IMR-90 (cell line): ENCODE data around the gene GPC6. TPM values are rescaled to one million over a fixed set of nuclear protein-coding genes. Genes with fewer than 3 reads are reported as not detected.

Experiments used
- ATAC-seq: fragments of 200-7000 bp; cut with Tn5 transposase; 2 replicates; pipeline ENCODE4 v1.9.1; 2020; ENCODE audit warnings: low read depth, mild to moderate bottlenecking, moderate library complexity
- BruUV-seq: library from RNA; stranded (reverse); fragments of 400-500 nt; replicated peaks from 2 replicates; lab custom pipeline; 2021; lab: Mats Ljungman, UMichigan
- CTCF ChIA-PET: fragments of 300-600 bp; formaldehyde crosslinking; extraction: SDS; loops from one replicate; lab custom pipeline; 2021; ENCODE audit warnings: antibody characterized with exemption; lab: Yijun Ruan, JAX
- POLR2A ChIA-PET: fragments of 300-600 bp; sonication (Branson Sonifier 250); formaldehyde crosslinking; loops from one replicate; lab custom pipeline; 2022; ENCODE audit warnings: antibody characterized with exemption; ENCODE audit not compliant: unreplicated experiment; lab: Charles Lee
- DNase-seq: peaks from one replicate; pipeline ENCODE4 v3.0.0; 2013
- H2AFZ ChIP-seq: replicated peaks from 2 replicates; pipeline ENCODE3; 2013; ENCODE audit warnings: low read length, mild to moderate bottlenecking; ENCODE audit not compliant: poor library complexity
- H2AK5ac ChIP-seq: 2 replicates; pipeline ENCODE4 v1.6.1; 2013; ENCODE audit warnings: low read depth, low read length, inconsistent platforms
- H2AK9ac ChIP-seq: replicated peaks from 2 replicates; pipeline ENCODE3; 2013; ENCODE audit warnings: mild to moderate bottlenecking, low read depth, low read length, moderate library complexity; ENCODE audit not compliant: poor library complexity
- H2BK120ac ChIP-seq: 2 replicates; pipeline ENCODE4 v1.6.1; 2013; ENCODE audit warnings: low read depth, low read length, inconsistent platforms
- H2BK15ac ChIP-seq: 3 replicates; pipeline ENCODE4 v1.6.1; 2013; ENCODE audit warnings: low read depth, low read length, inconsistent platforms
- H2BK20ac ChIP-seq: 2 replicates; pipeline ENCODE4 v1.6.1; 2013; ENCODE audit warnings: low read depth, mild to moderate bottlenecking, inconsistent platforms, low read length, moderate library complexity
- H2BK5ac ChIP-seq: 2 replicates; pipeline ENCODE4 v1.6.1; 2013; ENCODE audit warnings: mild to moderate bottlenecking, low read depth, low read length, inconsistent platforms; ENCODE audit not compliant: poor library complexity, severe bottlenecking
- H3K14ac ChIP-seq: replicated peaks from 2 replicates; pipeline ENCODE4 v1.6.1; 2013; ENCODE audit warnings: low read depth, low read length, inconsistent platforms
- H3K18ac ChIP-seq: 2 replicates; pipeline ENCODE4 v1.6.1; 2013; ENCODE audit warnings: low read depth, low read length, control low read depth
- H3K23ac ChIP-seq: 2 replicates; pipeline ENCODE4 v1.6.1; 2013; ENCODE audit warnings: low read depth, low read length, inconsistent platforms
- H3K27ac ChIP-seq: 2 replicates; pipeline ENCODE4 v1.5.1; 2013; ENCODE audit warnings: mild to moderate bottlenecking, control low read depth, low read length; ENCODE audit not compliant: insufficient read depth
- H3K27me3 ChIP-seq: 2 replicates; pipeline ENCODE4 v1.6.1; 2013; ENCODE audit warnings: low read length; ENCODE audit not compliant: control insufficient read depth, insufficient read depth
- H3K36me3 ChIP-seq: 2 replicates; pipeline ENCODE4 v1.6.1; 2013; ENCODE audit warnings: low read length, mixed read lengths; ENCODE audit not compliant: control insufficient read depth, insufficient read depth
- H3K4ac ChIP-seq: 2 replicates; pipeline ENCODE4 v1.6.1; 2013; ENCODE audit warnings: low read depth, low read length, inconsistent platforms
- H3K4me1 ChIP-seq: 2 replicates; pipeline ENCODE4 v1.6.1; 2013; ENCODE audit warnings: low read length, mixed read lengths; ENCODE audit not compliant: control insufficient read depth, insufficient read depth
- H3K4me2 ChIP-seq: 2 replicates; pipeline ENCODE4 v1.6.1; 2013; ENCODE audit warnings: low read depth, mild to moderate bottlenecking, control low read depth, low read length, moderate library complexity
- H3K4me3 ChIP-seq: 2 replicates; pipeline ENCODE4 v1.5.1; 2013; ENCODE audit warnings: low read depth, mild to moderate bottlenecking, control low read depth, low read length, moderate library complexity; ENCODE audit not compliant: insufficient read depth
- H3K56ac ChIP-seq: 2 replicates; pipeline ENCODE4 v1.6.1; 2013; ENCODE audit warnings: low read length, inconsistent platforms; ENCODE audit not compliant: insufficient read depth; ENCODE audit errors: extremely low read depth
- H3K79me1 ChIP-seq, 2 experiments: 2 replicates each; pipeline ENCODE4 v1.6.1; 2013; ENCODE audit warnings: low read length in 2 of 2, inconsistent platforms in 1 of 2, low read depth in 1 of 2
- H3K9ac ChIP-seq: 2 replicates; pipeline ENCODE4 v1.6.1; 2013; ENCODE audit warnings: low read depth, low read length, control low read depth
- H3K9me1 ChIP-seq: 2 replicates; pipeline ENCODE4 v1.6.1; 2013; ENCODE audit warnings: low read length, inconsistent platforms; ENCODE audit not compliant: insufficient read depth
- H3K9me3 ChIP-seq: 2 replicates; pipeline ENCODE4 v1.6.1; 2013; ENCODE audit warnings: low read length; ENCODE audit not compliant: control insufficient read depth, insufficient read depth
- H4K20me1 ChIP-seq: 2 replicates; pipeline ENCODE4 v1.6.1; 2013; ENCODE audit warnings: low read length, inconsistent platforms; ENCODE audit not compliant: insufficient read depth
- H4K5ac ChIP-seq: 2 replicates; pipeline ENCODE4 v1.6.1; 2013; ENCODE audit warnings: mild to moderate bottlenecking, low read depth, low read length, control low read depth
- H4K8ac ChIP-seq, 2 experiments: 2 replicates each; pipeline ENCODE4 v1.6.1; 2013; ENCODE audit warnings: low read depth in 2 of 2, low read length in 2 of 2, control low read depth in 1 of 2, inconsistent platforms in 1 of 2
- H4K91ac ChIP-seq: 2 replicates; pipeline ENCODE4 v1.6.1; 2013; ENCODE audit warnings: low read depth, low read length, inconsistent platforms; ENCODE audit not compliant: insufficient read depth
- BHLHE40 ChIP-seq: fragments of 150-350 bp; IDR thresholded peaks from 2 replicates; pipeline ENCODE4 v1.6.1; 2016; ENCODE audit warnings: mild to moderate bottlenecking, low read depth, low read length
- CHD1 ChIP-seq: IDR thresholded peaks from 2 replicates; pipeline ENCODE4 v1.6.1; 2012; ENCODE audit warnings: low read depth, low read length, improper control_type of control experiment
- CTCF ChIP-seq: conservative IDR thresholded peaks from 2 replicates; pipeline ENCODE4 v1.5.1; 2012; ENCODE audit warnings: mild to moderate bottlenecking, low read depth, low read length, improper control_type of control experiment
- FOS ChIP-seq: fragments of 150-350 bp; IDR thresholded peaks from 2 replicates; pipeline ENCODE4 v1.6.1; 2016; ENCODE audit warnings: low read depth, low read length
- NFE2L2 ChIP-seq: fragments of 150-350 bp; IDR thresholded peaks from 2 replicates; pipeline ENCODE4 v1.6.1; 2016; ENCODE audit warnings: low read depth, mild to moderate bottlenecking, low read length
- RAD21 ChIP-seq: IDR thresholded peaks from 2 replicates; pipeline ENCODE4 v1.6.1; 2012; ENCODE audit warnings: low read length, improper control_type of control experiment
- RFX5 ChIP-seq: IDR thresholded peaks from 2 replicates; pipeline ENCODE4 v1.8.0; 2012; ENCODE audit warnings: low read depth, mild to moderate bottlenecking, low read length, moderate library complexity
- SMC3 ChIP-seq: fragments of 150-350 bp; IDR thresholded peaks from 2 replicates; pipeline ENCODE4 v1.6.1; 2016; ENCODE audit warnings: low read depth, mild to moderate bottlenecking, antibody characterized with exemption, low read length, moderate library complexity
- WGBS, 2 experiments: methylation state at CpG; one replicate each; pipeline versions ENCODE4 v1.1.5 to v1.1.7; 2013; ENCODE audit warnings: missing lambda C conversion rate in 2 of 2; ENCODE audit not compliant: insufficient read length in 1 of 2; ENCODE audit errors: extremely low coverage in 2 of 2; 5-methylcytosine and 5-hydroxymethylcytosine counted together
- dilution Hi-C: fragments of 300-500 bp; cut with HindIII; formaldehyde crosslinking; loops from one replicate; pipeline ENCODE4 v1.14.3; 2018; ENCODE audit warnings: low sequenced_read_pairs; ENCODE audit not compliant: unreplicated experiment
- in situ Hi-C: fragments of 300-500 bp; cut with MboI; formaldehyde crosslinking; loops from 3 replicates; pipeline ENCODE4 v1.14.3; 2019; ENCODE audit warnings: low sequenced_read_pairs, inconsistent platforms, mixed read lengths
- intact Hi-C: fragments of 100-400 bp; cut with micrococcal nuclease; formaldehyde crosslinking; loops from 2 replicates; pipeline ENCODE4 v1.10.0; 2022
- polyA plus RNA-seq, 3 experiments: library from polyadenylated mRNA; depleted of rRNA; stranded (reverse); fragments of >200 nt; gene quantifications; 2 replicates each; pipeline ENCODE4 v1.2.3, GENCODE V29; 2012; ENCODE audit warnings: low replicate concordance in 1 of 3
- total RNA-seq: library from RNA; depleted of rRNA; stranded (reverse); fragments of >200 nt; gene quantifications from 2 replicates; pipeline ENCODE4 v1.2.3, GENCODE V29; 2012
- TF ChIP-seq, protein P1 (sequence below): fragments of 150-350 bp; IDR thresholded peaks from 2 replicates; pipeline ENCODE4 v1.6.1; 2017; ENCODE audit warnings: mild to moderate bottlenecking, antibody characterized with exemption, low read length, low read depth
- TF ChIP-seq, protein P2 (sequence below): fragments of 150-350 bp; IDR thresholded peaks from 2 replicates; pipeline ENCODE4 v1.6.1; 2016; ENCODE audit warnings: low read depth, mild to moderate bottlenecking, low read length, moderate library complexity, borderline replicate concordance

The GPC6 gene
- total and polyA plus RNA-seq, 2 of the 4 experiments (the other 2 are of a cell fraction): 14.9 to 39.4 TPM

- Histone ChIP-seq H2BK20ac (no peak overlapping the region), H3K27me3 (no peaks in the 10 kb centered on the region), H3K4me1 (peaks cover 5% of the 10 kb centered on the region), H3K36me3 (no peaks in the 10 kb centered on the region), H3K14ac (no peak overlapping the region), H3K18ac (no peak overlapping the region; the same call in 1 of the 2 replicates), H3K4me3 (no peak overlapping the region), H2BK15ac (no peak overlapping the region), H3K27ac (no peak overlapping the region), H3K9ac (no peak overlapping the region), H4K20me1 (no peaks in the 10 kb centered on the region), H3K4ac (no peak overlapping the region), H2AK5ac (no peak overlapping the region), H3K9me1 (no peaks in the 10 kb centered on the region), H3K4me2 (no peak overlapping the region), H3K23ac (no peak overlapping the region), H2AFZ (no peak overlapping the region), H2AK9ac (no peak overlapping the region), H4K8ac (no peak overlapping the region), H2BK5ac (no peak overlapping the region), H4K91ac (no peak overlapping the region), H4K5ac (no peak overlapping the region), H2BK120ac (no peak overlapping the region), H3K56ac (no peak overlapping the region), H3K9me3 (no peaks in the 10 kb centered on the region), H3K79me1 (no peaks in the 10 kb centered on the region; a peak in 1 of 4 replicates)
- intact Hi-C loops (loop anchor here (5.0 kb wide), 1 partner anchor 51 kb away; no protein-coding TSS in a partner anchor), in situ Hi-C loops (no loop called here), dilution Hi-C loops (no loop called here)
- no peak for ATAC-seq
- TF ChIP-seq, protein P1, sequence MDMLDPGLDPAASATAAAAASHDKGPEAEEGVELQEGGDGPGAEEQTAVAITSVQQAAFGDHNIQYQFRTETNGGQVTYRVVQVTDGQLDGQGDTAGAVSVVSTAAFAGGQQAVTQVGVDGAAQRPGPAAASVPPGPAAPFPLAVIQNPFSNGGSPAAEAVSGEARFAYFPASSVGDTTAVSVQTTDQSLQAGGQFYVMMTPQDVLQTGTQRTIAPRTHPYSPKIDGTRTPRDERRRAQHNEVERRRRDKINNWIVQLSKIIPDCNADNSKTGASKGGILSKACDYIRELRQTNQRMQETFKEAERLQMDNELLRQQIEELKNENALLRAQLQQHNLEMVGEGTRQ: no peak
- TF ChIP-seq SMC3 (no peak), RFX5 (no peak), CTCF (no peak), CHD1 (no peak), BHLHE40 (no peak), NFE2L2 (no peak), RAD21 (no peak), FOS (no peak)
- TF ChIP-seq, protein P2, sequence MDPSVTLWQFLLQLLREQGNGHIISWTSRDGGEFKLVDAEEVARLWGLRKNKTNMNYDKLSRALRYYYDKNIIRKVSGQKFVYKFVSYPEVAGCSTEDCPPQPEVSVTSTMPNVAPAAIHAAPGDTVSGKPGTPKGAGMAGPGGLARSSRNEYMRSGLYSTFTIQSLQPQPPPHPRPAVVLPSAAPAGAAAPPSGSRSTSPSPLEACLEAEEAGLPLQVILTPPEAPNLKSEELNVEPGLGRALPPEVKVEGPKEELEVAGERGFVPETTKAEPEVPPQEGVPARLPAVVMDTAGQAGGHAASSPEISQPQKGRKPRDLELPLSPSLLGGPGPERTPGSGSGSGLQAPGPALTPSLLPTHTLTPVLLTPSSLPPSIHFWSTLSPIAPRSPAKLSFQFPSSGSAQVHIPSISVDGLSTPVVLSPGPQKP: no peak
- POLR2A ChIA-PET: no interaction called here
- no TSS peak for BruUV-seq
- WGBS, 2 experiments: no CpG with 5 or more reads among the region's 1 CpG
- CTCF ChIA-PET: no interaction called here
- DNase-seq: no peak
Observed at GRCh38 chr13:93502987-93503615, 276.5 kb downstream of the GPC6 start.
